HL-60 (cell line): ENCODE measurements around the gene PRKRA.

ENCODE experiments used
- GABPA ChIP-seq: IDR thresholded peaks from 2 replicates; pipeline ENCODE4 v1.6.1; 2012; ENCODE audit warnings: low read depth
- POLR2AphosphoS5 ChIP-seq: IDR thresholded peaks from 2 replicates; pipeline ENCODE4 v1.6.1; 2012; ENCODE audit warnings: low read depth
- SPI1 ChIP-seq: IDR thresholded peaks from 2 replicates; pipeline ENCODE4 v1.6.1; 2012; ENCODE audit warnings: low read depth, mild to moderate bottlenecking, borderline replicate concordance
- TF ChIP-seq, protein P1 (sequence below): IDR thresholded peaks from one replicate; pipeline ENCODE4 v1.5.1; 2011; ENCODE audit warnings: low read length, control low read depth, inconsistent platforms; ENCODE audit not compliant: insufficient read depth
- TF ChIP-seq, protein P2 (sequence below): IDR thresholded peaks from 2 replicates; pipeline ENCODE4 v1.6.1; 2012; ENCODE audit warnings: low read depth; ENCODE audit not compliant: insufficient replicate concordance

DNA sequence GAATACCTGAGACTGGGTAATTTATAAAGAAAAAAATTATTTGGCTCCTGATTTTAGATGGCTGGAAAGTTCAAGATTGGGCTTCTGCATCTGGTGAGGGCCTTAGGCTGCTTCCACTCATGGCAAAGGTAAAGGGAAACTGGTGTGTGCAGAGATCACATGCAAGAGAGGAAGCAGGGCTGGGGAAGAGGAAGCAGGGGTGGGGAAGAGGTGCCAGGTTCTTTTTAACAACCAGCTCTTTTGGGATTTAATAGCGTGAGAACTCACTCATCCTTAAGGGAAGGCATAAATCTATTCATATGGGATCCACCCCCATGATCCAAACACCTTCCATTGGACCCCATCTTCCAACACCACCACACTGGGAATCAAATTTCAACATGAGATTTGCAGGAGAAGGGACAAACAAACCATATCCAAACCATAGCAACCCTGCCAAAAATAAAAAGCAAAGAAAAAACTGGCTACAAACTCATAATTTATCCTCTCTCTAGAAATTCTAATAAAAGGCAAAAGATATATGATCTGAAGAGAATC lies 30.4 kb downstream of the PRKRA start:
- TF ChIP-seq, protein P1, sequence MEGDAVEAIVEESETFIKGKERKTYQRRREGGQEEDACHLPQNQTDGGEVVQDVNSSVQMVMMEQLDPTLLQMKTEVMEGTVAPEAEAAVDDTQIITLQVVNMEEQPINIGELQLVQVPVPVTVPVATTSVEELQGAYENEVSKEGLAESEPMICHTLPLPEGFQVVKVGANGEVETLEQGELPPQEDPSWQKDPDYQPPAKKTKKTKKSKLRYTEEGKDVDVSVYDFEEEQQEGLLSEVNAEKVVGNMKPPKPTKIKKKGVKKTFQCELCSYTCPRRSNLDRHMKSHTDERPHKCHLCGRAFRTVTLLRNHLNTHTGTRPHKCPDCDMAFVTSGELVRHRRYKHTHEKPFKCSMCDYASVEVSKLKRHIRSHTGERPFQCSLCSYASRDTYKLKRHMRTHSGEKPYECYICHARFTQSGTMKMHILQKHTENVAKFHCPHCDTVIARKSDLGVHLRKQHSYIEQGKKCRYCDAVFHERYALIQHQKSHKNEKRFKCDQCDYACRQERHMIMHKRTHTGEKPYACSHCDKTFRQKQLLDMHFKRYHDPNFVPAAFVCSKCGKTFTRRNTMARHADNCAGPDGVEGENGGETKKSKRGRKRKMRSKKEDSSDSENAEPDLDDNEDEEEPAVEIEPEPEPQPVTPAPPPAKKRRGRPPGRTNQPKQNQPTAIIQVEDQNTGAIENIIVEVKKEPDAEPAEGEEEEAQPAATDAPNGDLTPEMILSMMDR: no peak
- TF ChIP-seq POLR2AphosphoS5 (no peak), GABPA (no peak), SPI1 (peak; percentile 73; the same call in 1 of the 2 replicates)
- TF ChIP-seq, protein P2, sequence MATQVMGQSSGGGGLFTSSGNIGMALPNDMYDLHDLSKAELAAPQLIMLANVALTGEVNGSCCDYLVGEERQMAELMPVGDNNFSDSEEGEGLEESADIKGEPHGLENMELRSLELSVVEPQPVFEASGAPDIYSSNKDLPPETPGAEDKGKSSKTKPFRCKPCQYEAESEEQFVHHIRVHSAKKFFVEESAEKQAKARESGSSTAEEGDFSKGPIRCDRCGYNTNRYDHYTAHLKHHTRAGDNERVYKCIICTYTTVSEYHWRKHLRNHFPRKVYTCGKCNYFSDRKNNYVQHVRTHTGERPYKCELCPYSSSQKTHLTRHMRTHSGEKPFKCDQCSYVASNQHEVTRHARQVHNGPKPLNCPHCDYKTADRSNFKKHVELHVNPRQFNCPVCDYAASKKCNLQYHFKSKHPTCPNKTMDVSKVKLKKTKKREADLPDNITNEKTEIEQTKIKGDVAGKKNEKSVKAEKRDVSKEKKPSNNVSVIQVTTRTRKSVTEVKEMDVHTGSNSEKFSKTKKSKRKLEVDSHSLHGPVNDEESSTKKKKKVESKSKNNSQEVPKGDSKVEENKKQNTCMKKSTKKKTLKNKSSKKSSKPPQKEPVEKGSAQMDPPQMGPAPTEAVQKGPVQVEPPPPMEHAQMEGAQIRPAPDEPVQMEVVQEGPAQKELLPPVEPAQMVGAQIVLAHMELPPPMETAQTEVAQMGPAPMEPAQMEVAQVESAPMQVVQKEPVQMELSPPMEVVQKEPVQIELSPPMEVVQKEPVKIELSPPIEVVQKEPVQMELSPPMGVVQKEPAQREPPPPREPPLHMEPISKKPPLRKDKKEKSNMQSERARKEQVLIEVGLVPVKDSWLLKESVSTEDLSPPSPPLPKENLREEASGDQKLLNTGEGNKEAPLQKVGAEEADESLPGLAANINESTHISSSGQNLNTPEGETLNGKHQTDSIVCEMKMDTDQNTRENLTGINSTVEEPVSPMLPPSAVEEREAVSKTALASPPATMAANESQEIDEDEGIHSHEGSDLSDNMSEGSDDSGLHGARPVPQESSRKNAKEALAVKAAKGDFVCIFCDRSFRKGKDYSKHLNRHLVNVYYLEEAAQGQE: no peak
